ENCODE results near the gene MKRN2OS.
"Not testable (repeated sequence)": the region's sequence is repeated elsewhere in the genome, so short reads cannot be mapped to it uniquely, and the experiment has no call there.

Gene MKRN2OS

DNA sequence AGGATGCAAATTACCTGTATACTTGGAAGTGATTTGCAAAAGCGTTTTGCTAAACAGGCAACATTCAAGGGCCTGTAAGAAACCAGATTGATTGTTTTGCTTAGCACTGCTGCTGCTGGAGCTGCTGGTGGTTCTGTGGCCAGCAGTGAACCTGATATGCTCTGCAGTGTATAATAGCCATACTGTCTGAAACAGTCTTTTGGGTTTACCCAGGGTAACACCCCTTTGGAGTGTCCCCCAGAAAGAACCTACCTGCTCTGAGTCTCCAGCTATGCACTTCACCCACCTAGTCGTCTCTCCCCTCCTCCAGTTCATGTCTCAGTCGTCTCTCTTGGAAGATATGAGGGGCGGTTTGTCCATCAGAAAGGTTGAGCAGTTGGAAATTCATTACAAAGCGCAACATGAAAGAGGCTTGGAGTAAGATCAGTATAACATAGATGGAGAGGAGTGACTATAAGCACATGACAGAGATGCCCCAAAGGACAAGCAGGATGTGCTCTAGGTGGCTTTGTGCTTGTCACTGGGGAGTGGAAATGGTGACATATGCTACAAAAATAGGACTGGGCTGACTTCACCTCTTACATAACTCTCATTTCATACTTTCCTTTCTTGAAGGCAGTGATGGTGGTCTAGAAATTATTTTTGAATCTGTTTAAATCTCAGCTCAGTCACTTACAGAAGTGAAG lies 15.3 kb upstream of the MKRN2OS start:
- DNase-seq, result no peak

DNA sequence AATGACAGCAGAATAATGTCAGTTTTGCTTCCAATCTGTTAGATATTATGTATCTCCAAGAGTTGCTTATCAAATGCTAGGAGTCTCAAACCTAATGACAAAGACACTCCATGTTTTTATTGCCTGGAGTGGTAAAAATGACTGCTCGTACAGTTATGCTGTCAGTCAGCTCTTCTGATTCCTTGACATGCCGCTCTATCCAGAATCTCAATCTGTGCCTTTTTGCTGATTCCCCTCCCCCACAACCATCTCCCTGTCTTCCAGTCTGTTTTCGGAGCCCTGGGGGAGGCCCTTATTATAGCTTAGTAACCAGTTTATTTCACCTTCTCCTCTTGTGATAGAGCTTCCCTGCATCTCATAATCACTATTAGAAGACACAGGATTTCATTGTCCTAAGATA lies 14.2 kb upstream of the MKRN2OS start:
- DNase-seq, result no peak

DNA sequence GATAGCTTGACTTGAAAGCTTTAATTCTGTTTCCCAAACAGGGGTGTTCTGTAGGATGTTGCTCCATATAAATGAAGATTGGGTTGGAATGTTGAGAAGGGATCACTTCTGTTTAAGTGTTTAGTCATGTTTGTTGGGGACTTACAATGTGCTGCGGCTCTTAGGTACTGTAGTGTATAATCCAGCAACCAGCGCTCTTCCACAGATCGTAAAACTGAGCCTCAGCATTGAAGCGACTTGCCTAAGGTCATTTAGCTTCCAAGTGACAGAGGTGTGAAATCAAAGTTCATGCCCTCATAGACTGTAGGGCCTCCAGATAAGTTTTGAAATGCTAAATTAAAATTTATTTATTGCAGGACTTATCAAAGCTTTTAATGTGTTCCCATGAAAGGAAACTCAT lies 13.4 kb upstream of the MKRN2OS start:
- DNase-seq, result no peak

DNA sequence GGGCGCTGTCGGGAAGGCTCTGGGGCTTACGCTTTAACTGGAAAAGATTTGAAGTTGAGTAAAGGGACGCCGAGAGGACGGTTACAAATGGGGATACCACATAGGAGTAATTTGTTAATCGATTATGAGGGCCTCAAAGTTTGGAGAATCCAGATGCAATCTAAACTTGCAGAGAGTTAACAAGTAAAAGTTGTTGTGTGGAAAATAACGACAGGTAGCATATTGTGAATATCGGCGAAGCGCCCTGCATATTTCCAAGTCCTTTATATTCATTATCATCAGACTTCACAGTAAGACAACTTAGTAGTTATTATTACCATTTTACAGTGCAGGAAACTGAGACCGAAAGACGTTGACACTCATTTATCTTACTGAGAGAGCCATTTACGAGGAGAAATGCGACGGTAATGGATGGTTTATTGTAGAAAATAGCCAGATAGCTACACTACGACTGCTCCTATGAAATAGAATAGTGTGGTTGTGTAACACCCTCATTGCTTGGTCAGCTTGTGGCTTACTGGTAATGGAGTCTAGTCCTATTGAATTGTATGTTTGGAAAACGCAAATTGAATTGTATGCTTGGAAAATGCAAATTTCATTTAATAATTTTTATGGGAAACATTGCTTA lies 12.3 kb upstream of the MKRN2OS start:
- no peak for DNase-seq

DNA sequence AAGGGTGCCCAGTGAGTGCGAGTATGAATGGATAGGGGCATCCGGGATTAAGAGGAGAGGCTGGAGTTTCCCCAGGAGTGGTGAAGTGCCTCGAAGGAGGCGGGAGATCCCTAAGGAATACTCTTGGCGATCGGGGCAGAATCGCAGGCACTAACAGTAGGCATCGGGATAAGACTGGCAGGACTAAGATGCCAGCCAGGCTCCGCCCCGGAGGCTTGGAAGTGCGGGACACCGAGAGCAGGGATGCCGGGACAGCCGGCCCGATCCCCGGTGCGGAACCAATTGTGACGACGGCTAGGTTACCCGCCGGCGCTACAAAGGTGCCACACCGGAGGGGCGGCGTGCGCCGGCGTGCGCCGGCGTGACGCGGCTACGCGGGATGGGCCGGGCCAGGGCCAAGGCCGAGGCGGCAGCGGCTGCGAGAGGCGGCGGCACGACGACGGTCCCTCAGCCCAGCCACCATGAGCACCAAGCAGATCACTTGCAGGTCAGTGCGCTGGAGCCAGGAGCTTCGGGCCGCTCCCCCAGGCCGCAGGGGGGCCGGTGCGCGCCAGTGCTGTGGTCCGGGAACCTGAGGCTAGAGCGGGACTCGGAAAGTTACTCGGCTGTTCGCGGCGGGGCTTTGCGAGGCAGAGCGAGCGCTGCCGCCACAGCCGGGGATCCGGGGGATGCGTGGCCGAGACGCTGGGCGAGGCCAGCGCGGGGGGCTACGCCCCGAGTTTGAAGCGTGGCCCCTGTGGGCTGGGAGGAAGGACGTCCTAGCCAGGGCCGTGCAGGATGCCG lies 11.6 kb upstream of the MKRN2OS start, which contains the start of gene MKRN2:
Gene MKRN2, plus strand, starts transcription at position 398 of the 783 bp plus-strand sequence. Its CDS starts 64 bp downstream, at position 462.
- DNase-seq, result peak; percentile 79

DNA sequence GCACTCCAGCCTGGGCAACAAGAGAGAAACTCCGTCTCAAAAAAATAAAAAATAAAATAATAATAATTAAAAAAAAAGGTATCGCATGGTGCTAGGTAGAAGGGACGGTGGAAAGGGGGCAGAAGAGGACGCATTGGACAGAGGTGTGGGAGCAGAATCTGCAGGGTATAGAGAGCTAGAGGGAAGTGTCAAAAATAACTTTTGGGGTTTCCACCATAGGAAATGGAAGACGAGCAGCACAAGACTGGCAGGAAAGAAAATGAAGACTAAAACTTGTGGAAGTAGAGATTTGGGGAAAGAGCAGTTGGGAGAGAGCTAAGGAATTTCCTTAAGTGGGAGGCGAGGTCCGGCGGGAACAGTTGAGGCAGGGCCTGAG lies 11.0 kb upstream of the MKRN2OS start:
- DNase-seq, result no peak

DNA sequence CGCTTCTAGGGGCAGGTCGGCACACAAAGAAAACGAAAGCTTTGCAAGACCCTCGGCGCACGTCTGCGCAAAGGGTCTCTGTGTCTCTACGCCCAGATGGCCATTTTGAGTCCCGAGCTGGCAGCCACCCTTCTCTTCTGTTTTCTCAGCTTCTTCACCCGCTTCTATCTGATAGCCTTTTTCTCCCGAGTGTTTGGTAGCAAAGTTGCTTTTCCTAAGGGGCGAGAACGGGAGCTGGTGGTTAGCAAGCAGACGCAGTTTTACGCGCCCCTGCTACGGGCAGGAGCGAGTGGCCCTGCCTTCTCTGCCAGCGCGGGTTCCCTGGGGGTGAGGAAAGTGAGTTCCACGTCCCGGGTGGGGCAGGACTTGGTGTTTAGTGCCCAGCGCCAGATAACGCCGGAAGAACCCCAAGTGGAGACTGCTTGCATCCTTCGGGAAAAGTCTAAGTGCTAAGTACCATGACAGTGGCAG lies 8.7 kb upstream of the MKRN2OS start:
- DNase-seq, result peak; percentile 27

DNA sequence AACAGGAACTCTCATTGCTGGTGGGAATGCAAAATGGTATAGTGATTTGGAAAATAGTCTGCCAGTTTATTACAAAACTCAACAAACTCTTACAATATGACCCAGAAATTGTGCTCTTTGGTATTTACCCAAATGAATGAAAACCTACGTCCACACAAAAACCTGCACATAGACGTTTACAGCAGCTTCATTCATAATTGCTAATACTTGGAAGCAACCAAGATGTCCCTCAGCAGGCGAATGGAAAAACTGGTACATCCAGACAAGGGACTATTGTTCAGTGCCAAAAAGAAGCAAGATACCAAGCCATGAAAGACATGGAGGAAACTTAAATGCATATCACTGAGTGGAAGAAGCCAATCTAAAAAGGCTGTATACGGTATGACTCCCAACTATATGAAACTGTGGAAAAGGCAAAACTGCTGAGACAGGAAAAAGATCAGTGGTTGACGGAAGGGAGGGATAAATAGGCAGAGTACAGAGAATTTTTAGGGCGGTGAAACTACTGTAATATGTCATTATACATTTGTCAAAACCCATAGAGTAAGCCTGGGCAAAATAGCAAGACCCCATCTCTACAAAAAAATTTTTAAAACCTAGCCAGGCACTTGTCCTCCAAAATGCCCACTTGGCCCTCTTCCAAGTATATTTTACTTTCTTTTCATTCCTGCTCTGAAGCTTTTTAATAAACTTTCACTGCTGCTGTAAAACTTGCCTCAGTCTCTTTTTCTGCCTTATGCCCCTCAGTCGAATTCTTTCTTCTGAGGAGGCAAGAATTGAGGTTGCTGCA lies 4.9 kb upstream of the MKRN2OS start:
- DNase-seq, result no peak

DNA sequence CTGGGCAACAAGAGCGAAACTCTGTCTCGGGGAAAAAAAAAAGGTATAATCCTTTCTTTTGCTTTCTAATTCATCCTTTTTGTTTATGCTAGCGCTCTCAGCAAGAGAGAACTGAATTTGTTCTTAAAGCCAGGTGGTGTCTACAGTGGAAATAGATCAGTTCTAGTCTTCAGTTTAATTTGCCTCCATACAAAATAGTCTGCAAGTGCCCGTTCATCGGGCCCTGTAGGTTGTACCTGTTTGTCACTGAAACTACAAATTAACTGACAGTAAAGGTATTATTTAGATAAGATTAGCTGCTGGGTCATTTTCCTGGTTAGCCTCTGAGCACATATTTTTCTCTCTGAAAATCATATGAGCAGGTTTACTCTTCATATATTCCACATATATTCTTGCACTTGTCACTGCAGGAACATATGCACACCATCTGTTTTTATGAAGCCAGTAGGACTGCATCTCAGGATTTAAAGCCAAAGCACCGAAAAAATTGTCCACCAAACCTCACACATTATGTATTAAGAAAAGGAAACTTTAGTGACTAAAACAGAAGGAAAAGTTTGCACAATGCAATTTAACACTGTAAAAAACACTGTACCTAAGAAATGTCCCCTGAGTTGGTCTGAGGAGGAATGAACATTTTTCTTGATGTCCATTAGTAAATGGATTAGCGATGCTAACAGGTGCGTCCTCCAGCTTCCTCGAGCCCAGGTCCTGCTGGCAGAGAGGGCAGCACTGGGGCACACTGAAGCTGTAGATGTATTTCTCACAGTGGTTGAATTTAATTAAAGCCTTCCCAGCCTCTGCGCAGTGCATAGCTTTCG lies 437 bp downstream of the MKRN2OS start:
- DNase-seq, result no peak

DNA sequence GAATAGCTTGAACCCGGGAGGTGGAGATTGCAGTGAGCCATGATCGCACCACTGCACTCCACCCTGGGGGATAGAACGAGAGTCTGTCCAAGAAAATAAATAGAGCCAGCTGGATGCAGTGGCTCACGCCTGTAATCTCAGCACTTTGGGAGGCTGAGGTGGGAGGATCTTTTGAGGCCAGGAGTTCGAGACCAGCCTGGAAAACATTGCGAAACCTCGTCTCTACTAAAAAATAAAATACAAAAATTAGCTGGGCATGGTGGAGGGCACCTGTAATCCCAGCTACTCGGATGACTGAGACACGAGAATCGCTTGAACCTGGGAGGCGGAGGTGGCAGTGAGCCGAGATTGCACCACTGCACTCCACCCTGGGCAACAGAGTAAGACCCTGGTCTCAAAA lies 1.8 kb downstream of the MKRN2OS start:
- DNase-seq, result not testable (repeated sequence)

DNA sequence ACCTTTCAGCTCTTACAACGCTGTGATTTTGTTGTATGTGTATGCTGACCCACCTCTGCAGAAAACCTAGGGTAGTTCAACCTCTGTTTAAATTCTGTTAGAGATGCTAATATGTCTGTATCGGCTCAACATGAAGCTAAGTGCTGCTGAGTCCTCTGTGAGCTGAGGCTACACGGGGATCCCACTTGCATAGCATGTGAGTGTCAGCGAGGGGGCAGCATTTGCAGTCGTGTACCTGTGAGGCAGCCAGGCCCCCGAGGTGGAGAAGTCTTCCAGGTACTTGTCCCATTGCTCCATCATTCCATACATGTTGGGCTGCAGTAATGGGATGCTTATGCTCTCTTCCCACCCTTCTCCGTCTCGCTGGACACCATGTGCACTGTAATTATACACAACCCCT lies 3.7 kb downstream of the MKRN2OS start:
- DNase-seq, result no peak

DNA sequence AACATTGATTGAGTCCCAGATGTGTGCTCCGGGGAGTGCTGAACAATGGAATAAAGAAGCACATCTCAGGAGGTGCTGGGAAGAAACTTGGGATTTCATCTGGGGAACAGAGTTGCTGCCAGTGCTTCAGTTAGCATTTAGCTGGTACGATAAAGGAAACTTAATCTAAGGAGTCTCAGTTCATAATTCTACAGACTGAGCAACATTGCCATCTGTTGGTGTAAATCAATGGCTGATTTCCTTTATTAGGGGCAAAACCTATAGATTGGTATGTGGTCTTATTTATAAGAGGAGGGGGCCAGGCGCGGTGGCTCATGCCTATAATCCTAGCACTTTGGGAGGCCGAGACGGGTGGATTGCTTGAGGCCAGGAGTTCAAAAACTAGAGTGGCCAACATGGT lies 8.9 kb downstream of the MKRN2OS start:
- peak; percentile 25 for DNase-seq

DNA sequence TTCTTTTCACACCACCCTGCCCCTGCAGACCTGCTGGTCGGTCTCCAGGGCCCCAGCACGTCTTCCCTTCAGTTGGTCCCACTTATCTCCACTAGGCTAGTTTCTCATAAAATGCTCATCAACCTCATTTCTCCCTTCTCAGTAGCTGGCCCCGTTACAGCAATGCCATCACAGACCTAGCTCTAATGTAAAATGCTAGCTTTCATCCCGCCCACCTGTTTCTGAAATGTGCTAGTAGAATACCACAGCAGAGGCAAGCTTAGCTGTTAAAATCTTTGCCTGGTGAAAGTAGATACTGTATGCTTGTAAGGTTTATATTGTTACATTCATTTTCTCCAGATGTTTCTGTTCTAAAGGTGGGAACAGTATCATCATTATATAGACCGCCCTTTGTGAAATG lies 13.1 kb downstream of the MKRN2OS start:
- no peak for DNase-seq

DNA sequence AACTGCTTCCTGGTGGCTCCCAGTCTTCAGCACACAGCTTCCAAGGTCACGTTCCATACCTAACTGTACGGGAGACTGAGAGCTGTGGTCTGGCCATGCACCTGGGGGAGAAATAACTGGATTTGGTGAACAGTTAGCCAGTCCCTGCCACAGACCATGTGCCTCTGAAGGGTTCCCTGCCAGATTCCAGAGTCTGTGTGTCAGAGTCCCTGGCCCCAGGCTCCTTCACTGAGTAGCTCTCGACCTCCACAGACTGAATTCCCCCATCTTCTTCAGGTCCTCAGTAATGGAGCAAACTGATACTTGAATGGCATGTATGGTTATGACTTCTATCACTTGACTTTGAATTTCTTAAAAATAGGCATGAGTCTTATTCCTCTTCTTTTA lies 17.5 kb downstream of the MKRN2OS start:
- peak; percentile 6 for DNase-seq

DNA sequence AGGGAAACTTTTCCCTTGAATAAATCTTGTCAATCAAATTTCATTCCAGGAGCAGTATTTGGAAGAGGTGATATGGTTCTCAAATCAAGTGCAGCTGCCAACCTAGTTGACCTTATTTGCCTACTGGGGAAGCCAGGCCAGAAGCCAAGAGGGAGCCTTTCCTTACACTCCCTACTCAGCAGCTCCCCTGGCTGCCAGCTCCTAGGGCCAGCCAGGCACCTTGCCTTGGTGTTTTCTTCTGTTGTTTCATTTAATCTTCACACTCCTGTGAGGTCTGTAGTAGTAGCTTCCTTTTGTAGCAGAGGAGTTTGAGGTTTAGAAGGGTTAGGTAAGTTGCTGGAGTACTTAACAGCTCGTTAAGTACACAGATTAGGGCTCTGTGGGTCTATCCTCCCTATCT lies 22.6 kb downstream of the MKRN2OS start:
- DNase-seq, result no peak

DNA sequence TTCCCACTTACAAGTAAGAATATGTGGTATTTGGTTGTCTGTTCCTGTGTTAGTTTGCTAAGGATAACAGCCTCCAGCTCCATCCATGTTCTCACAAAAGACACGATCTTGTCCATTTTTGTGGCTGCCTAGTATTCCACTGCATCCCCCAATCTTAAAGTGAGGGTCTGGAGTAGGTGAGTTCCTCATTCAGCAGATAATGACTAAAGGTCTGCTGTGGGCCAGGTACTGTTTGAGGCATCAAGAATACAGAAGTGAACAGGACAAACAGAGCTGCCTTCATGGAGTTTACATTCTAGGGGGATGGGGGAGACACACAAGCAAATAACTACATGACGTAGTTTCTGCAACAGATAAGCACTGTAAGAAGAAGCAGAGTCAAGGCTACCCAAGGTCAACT lies 24.3 kb downstream of the MKRN2OS start:
- DNase-seq, result no peak

DNA sequence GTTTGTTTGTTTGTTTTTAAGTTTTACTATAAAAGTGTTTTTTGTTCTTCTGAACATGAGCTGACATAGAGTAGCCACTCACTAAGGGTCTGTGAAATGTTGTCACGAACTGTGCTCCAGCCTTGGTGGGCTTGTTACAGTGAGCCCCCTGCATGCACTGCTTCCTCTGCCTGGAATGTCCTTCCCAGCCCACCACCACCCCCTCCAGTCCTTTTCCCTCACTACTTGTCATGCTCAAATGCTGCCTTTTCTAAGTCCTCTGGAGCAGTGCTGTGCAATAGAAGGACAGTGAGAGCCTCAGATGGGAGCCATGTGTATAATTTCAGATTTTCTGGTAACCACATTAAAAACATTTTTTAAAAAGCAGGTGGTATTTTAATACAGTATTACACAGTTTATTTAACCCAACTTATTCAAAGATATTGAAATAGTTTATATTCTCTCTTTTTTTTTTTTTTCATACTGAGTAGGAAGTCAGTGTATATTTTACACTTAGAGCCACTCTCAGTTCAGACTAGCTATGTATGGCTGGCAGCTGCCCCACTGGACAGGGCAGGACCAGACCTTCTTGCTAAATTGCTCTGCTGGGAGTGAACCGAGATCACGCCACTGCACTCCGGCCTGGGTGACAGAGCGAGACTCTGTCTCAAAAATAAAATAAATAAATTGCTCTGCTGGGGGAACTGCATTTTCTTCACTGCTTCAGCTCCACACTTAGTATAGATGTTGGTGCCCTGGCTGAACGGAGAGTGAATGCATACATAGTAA lies 26.9 kb downstream of the MKRN2OS start:
- DNase-seq, result no peak

DNA sequence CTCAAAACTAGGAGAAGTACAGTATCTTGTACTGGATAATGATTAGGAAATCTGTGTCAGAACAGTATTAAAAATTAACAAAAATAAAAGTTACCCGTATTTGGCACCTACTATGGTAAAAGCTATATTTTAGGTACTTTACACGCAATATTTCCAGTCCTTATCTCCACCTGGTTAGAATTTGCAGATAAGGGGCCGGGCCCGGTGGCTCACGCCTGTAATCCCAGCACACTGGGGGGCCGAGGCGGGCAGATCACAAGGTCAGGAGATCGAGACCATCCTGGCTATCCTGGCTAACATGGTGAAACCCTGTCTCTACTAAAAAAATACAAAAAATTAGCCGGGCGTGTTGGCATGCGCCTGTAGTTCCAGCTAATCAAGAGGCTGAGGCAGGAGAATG lies 28.4 kb downstream of the MKRN2OS start:
- no peak for DNase-seq

DNA sequence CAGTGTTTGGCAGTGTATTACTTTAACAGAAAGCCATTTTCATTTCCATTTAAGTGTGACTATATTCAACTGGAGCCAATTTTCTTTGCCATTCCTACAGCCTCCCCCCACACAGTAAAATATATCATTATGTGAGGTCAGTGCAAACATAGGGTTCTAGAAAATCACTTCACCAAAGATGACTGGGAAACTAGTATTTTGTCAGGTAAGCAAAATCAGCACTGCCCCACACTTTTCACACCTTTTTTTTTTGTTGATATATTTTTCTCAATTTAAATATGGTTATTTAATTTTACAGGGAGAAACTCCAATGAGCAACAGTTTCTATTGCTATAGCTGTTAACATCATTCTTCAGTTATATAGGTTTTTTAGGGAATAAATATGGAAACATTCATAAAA lies 29.7 kb downstream of the MKRN2OS start:
- no peak for DNase-seq

DNA sequence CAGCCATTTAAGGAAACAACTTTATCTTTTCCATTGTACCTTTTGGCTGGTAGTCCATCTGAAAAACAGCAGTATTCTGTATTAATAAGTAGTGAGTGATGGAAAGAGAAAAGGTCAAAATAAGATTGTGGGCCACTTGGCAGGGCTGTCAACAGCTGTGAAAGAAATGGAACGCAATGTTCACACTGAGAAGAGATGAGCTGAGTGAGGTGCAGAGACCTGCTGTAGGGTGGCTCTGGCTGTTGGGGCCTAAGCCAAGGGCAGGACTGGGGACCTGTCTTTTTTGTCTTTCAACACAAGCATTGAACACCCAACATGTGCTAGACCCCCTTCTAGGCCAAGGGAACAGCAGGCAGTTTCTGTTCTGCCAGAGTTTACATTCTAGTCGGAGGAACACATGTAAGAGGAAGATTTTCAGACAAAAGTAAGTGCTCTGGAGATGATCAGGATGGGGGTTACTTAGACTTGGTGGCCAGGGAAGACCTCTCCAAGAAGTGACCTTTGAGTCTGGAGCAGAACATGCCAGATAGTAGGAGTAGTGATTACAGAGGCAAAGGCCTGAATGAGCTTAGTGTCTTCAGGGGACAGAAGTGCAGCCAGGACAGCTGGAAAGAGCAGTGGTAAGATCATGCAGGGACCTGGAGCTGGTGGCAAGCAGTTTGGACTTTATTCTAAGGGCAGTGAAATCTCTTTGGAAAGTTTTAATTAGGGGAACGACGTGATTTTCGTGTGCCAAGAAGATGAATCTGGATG lies 31.4 kb downstream of the MKRN2OS start:
- no peak for DNase-seq
